Esophagus muscularis mucosa (tissue), 4 donors: ENCODE results near the gene SIGLEC8. TPM values are rescaled to one million over a fixed set of nuclear protein-coding genes. Genes with fewer than 3 reads are reported as not detected.

Experiments used
- DNase-seq: peaks from one replicate; pipeline ENCODE4 v3.0.0-alpha.2; 2017; ENCODE audit errors: extremely low spot score
- H3K27ac ChIP-seq, 4 donors: fragments of 200-600 bp; sonication (generic); replicated peaks in 1 of 4; 1 replicate in 3 of 4; 2 replicates in 1 of 4; pipeline ENCODE4 v1.5.1; 2016 to 2019; ENCODE audit warnings: mild to moderate bottlenecking in 1 of 4
- H3K27me3 ChIP-seq, 4 donors: fragments of 200-600 bp; sonication (generic); one replicate each; pipeline versions ENCODE4 v1.5.1 to v1.6.0; 2016 to 2019
- H3K36me3 ChIP-seq, 4 donors: fragments of 200-600 bp; sonication (generic); one replicate each; pipeline ENCODE4 v1.5.1; 2016 to 2019
- H3K4me1 ChIP-seq, 4 donors: fragments of 200-600 bp; sonication (generic); one replicate each; pipeline ENCODE4 v1.5.1; 2016 to 2019
- H3K4me3 ChIP-seq, 4 donors: fragments of 200-600 bp; sonication (generic); 1 replicate in 2 of 4; 2 replicates in 2 of 4; pipeline ENCODE4 v1.5.1; 2016 to 2019; ENCODE audit warnings: mild to moderate bottlenecking in 4 of 4, moderate library complexity in 1 of 4
- H3K9me3 ChIP-seq, 4 donors: fragments of 200-600 bp; sonication (generic); 1 replicate in 3 of 4; 2 replicates in 1 of 4; pipeline ENCODE4 v1.5.1; 2016 to 2019
- EP300 ChIP-seq: sonication (generic); formaldehyde crosslinking; IDR thresholded peaks from one replicate; pipeline ENCODE4 v1.6.1; 2017; ENCODE audit warnings: antibody characterized with exemption
- POLR2A ChIP-seq: fragments of 450-650 bp; IDR thresholded peaks from one replicate; pipeline ENCODE4 v1.6.1; 2017; ENCODE audit warnings: antibody characterized with exemption, moderate library complexity, mild to moderate bottlenecking, low read depth
- POLR2AphosphoS5 ChIP-seq, 2 donors: sonication (generic); formaldehyde crosslinking; IDR thresholded peaks; one replicate each; pipeline ENCODE4 v1.6.1; 2017; ENCODE audit warnings: antibody characterized with exemption in 2 of 2
- WGBS: methylation state at CpG from one replicate; pipeline ENCODE4 v1.1.5; 2018; 5-methylcytosine and 5-hydroxymethylcytosine counted together
- intact Hi-C: fragments of 100-400 bp; cut with DNase I; formaldehyde crosslinking; loops from one replicate; pipeline ENCODE4 v1.15.1; 2023
- total RNA-seq, 4 donors: library from RNA; depleted of rRNA; stranded (reverse); fragments of >200 nt; gene quantifications; one replicate each; pipeline versions ENCODE4 v1.1.0 to v1.2.1, GENCODE V29; 2016
- TF ChIP-seq, protein P1 (sequence below), 3 experiments: fragments of 200-600 bp in 2 of 3; fragments of 450-650 bp in 1 of 3; sonication (generic) in 2 of 3; IDR thresholded peaks; one replicate each; pipeline ENCODE4 v1.5.1; 2017 to 2019; ENCODE audit warnings: antibody characterized with exemption in 3 of 3, mild to moderate bottlenecking in 2 of 3, moderate library complexity in 1 of 3

The SIGLEC8 gene
- total RNA-seq, 4 donors from 2014 or later = 0.66 to 1.7 (median 0.86) TPM; not detected in 1

DNA sequence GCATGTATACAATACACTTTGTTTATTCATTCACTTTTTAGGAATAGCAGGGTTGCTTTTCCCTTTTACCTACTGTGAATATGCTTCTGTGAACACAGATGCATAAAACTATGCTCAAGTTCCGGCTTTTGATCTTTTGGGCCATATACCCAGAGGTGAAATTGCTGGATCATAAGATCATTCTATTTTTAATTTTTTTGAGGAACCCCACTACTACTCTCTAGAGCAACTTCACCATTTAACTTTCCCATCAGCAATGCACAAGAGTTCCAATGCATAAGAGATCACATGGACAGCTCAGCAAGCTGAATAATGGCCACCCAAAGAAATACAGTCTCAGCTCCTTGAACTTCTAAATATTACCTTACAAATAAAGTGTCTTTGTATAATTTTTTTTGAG, 23.8 kb downstream of the SIGLEC8 start:
- intact Hi-C loops = no loop called here
- Histone ChIP-seq H3K4me3 (no peak overlapping the region), H3K27ac (no peak overlapping the region), H3K9me3 (no peaks in the 10 kb centered on the region), H3K36me3 (no peaks in the 10 kb centered on the region), H3K27me3 (peaks cover 0 to 55% (median 0%) of the 10 kb centered on the region in 4 donors), H3K4me1 (no peaks in the 10 kb centered on the region)
- no peak for TF ChIP-seq POLR2A
- TF ChIP-seq, protein P1, sequence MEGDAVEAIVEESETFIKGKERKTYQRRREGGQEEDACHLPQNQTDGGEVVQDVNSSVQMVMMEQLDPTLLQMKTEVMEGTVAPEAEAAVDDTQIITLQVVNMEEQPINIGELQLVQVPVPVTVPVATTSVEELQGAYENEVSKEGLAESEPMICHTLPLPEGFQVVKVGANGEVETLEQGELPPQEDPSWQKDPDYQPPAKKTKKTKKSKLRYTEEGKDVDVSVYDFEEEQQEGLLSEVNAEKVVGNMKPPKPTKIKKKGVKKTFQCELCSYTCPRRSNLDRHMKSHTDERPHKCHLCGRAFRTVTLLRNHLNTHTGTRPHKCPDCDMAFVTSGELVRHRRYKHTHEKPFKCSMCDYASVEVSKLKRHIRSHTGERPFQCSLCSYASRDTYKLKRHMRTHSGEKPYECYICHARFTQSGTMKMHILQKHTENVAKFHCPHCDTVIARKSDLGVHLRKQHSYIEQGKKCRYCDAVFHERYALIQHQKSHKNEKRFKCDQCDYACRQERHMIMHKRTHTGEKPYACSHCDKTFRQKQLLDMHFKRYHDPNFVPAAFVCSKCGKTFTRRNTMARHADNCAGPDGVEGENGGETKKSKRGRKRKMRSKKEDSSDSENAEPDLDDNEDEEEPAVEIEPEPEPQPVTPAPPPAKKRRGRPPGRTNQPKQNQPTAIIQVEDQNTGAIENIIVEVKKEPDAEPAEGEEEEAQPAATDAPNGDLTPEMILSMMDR (IDR thresholded peaks at IDR 0.05) = no peak
- no peak for TF ChIP-seq POLR2AphosphoS5 (IDR thresholded peaks at IDR 0.05)
- no peak for TF ChIP-seq EP300
- WGBS = 69% methylated on average over 1 of the region's 1 CpG
- DNase-seq = no peak

- TF ChIP-seq, protein P1 (IDR thresholded peaks at IDR 0.05) = no peak
- TF ChIP-seq POLR2A (no peak), EP300 (no peak), POLR2AphosphoS5 (IDR thresholded peaks at IDR 0.05) (no peak)
- no peak overlapping the region for H3K27ac ChIP-seq
- WGBS = 57% methylated on average over 4 of the region's 4 CpGs
- DNase-seq = no peak
- no peaks in the 10 kb centered on the region for H3K36me3 ChIP-seq
- H3K4me3 ChIP-seq = no peak overlapping the region
- intact Hi-C loops = no loop called here
- H3K9me3 ChIP-seq = no peaks in the 10 kb centered on the region
- peaks cover 0 to 40% (median 0%) of the 10 kb centered on the region in 4 donors for H3K27me3 ChIP-seq
- no peaks in the 10 kb centered on the region for H3K4me1 ChIP-seq
Measured at GRCh38 chr19:51433043-51433442, 25.2 kb downstream of the SIGLEC8 start.

- 60% methylated on average over 3 of the region's 3 CpGs for WGBS
- no peak overlapping the region for H3K4me3 ChIP-seq
- no peaks in the 10 kb centered on the region for H3K36me3 ChIP-seq
- peaks cover 0 to 36% (median 0%) of the 10 kb centered on the region in 4 donors for H3K27me3 ChIP-seq
- H3K4me1 ChIP-seq = no peaks in the 10 kb centered on the region
- no peak overlapping the region for H3K27ac ChIP-seq
- DNase-seq = no peak
- H3K9me3 ChIP-seq = no peaks in the 10 kb centered on the region
- TF ChIP-seq POLR2AphosphoS5 (IDR thresholded peaks at IDR 0.05) = peak in 1 of 2 donors; percentile 16
- no peak for TF ChIP-seq POLR2A
- no peak for TF ChIP-seq EP300
- TF ChIP-seq, protein P1 (IDR thresholded peaks at IDR 0.05) = no peak
- intact Hi-C loops = no loop called here
Measured at GRCh38 chr19:51431124-51431523, 27.1 kb downstream of the SIGLEC8 start.

DNA sequence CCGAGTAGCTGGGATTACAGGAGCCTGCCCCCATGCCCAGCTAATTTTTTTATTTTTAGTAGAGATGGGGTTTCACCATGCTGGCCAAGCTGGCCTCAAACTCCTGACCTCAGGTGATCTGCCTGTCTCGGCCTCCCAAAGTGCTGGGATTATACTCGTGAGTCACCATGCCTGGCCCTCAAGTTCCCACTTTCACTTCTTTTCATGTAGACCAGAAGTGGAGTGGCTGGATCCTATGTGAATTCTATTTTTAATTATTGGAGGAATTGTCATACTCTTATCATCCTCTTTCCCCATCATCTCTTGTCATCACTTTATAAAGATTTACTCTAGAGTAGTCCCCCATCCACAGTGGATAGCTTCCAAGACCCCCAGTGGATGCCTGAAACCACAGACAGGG, 28.0 kb downstream of the SIGLEC8 start:
- Histone ChIP-seq H3K4me3 (no peak overlapping the region), H3K9me3 (no peaks in the 10 kb centered on the region), H3K27ac (no peak overlapping the region), H3K36me3 (no peaks in the 10 kb centered on the region), H3K4me1 (no peaks in the 10 kb centered on the region), H3K27me3 (peaks cover 0 to 33% (median 0%) of the 10 kb centered on the region in 4 donors)
- DNase-seq = no peak
- 61% methylated on average over 3 of the region's 3 CpGs for WGBS
- intact Hi-C loops = no loop called here
- no peak for TF ChIP-seq EP300
- TF ChIP-seq POLR2AphosphoS5 (IDR thresholded peaks at IDR 0.05) = no peak
- no peak for TF ChIP-seq POLR2A
- TF ChIP-seq, protein P1 (IDR thresholded peaks at IDR 0.05) = no peak

GRCh38 chr19:51427201-51427600, 31.1 kb downstream of the SIGLEC8 start:
- WGBS = 48% methylated on average over 3 of the region's 3 CpGs
- Histone ChIP-seq H3K27me3 (peaks cover 0 to 40% (median 0%) of the 10 kb centered on the region in 4 donors), H3K36me3 (no peaks in the 10 kb centered on the region), H3K9me3 (no peaks in the 10 kb centered on the region), H3K4me1 (peaks cover 0 to under 1% (median 0%) of the 10 kb centered on the region in 4 donors), H3K4me3 (no peak overlapping the region), H3K27ac (no peak overlapping the region)
- no peak for TF ChIP-seq EP300
- TF ChIP-seq POLR2A = no peak
- no peak for TF ChIP-seq POLR2AphosphoS5 (IDR thresholded peaks at IDR 0.05)
- TF ChIP-seq, protein P1 (IDR thresholded peaks at IDR 0.05) = no peak
- intact Hi-C loops = no loop called here
- DNase-seq = no peak
